Thyroid gland (tissue), 4 donors: Measurements from ENCODE around the gene SYNPO. TPM values are rescaled to one million over a fixed set of nuclear protein-coding genes. Genes with fewer than 3 reads are reported as not detected.

Experiments used
- DNase-seq, 2 donors: peaks; one replicate each; pipeline ENCODE4 v3.0.0-alpha.2; 2019
- H3K27ac ChIP-seq, 3 donors: fragments of 200-600 bp; sonication (generic); 1 replicate in 2 of 3; 2 replicates in 1 of 3; pipeline ENCODE4 v1.5.1; 2016 to 2019; ENCODE audit warnings: mild to moderate bottlenecking in 1 of 3, moderate library complexity in 1 of 3
- H3K27me3 ChIP-seq: fragments of 200-600 bp; sonication (generic); one replicate; pipeline ENCODE4 v1.5.1; 2019
- H3K36me3 ChIP-seq, 2 donors: fragments of 200-600 bp; sonication (generic); one replicate each; pipeline ENCODE4 v1.5.1; 2016 to 2019
- H3K4me1 ChIP-seq, 2 donors: fragments of 200-600 bp; sonication (generic); one replicate each; pipeline ENCODE4 v1.5.1; 2017 to 2019
- H3K4me3 ChIP-seq, 3 donors: fragments of 200-600 bp; sonication (generic); replicated peaks in 1 of 3; 1 replicate in 2 of 3; 2 replicates in 1 of 3; pipeline ENCODE4 v1.5.1; 2016; ENCODE audit warnings: mild to moderate bottlenecking in 1 of 3
- H3K9me3 ChIP-seq: fragments of 200-600 bp; sonication (generic); one replicate; pipeline ENCODE4 v1.5.1; 2017
- POLR2A ChIP-seq, 2 donors: fragments of 450-650 bp; IDR thresholded peaks; one replicate each; pipeline ENCODE4 v1.6.1; 2017; ENCODE audit warnings: antibody characterized with exemption in 2 of 2, mild to moderate bottlenecking in 2 of 2, moderate library complexity in 1 of 2
- WGBS, 2 donors: methylation state at CpG; one replicate each; pipeline ENCODE4 v1.1.5; 2017; 5-methylcytosine and 5-hydroxymethylcytosine counted together
- intact Hi-C: fragments of 100-400 bp; cut with DNase I; formaldehyde crosslinking; loops from one replicate; pipeline ENCODE4 v1.15.1; 2023
- total RNA-seq, 4 donors: library from RNA; depleted of rRNA; stranded (reverse); fragments of >200 nt; gene quantifications; one replicate each; pipeline ENCODE4 v1.2.3, GENCODE V29; 2016
- TF ChIP-seq, protein P1 (sequence below), 6 experiments: fragments of 200-600 bp in 3 of 6; fragments of 450-650 bp in 3 of 6; sonication (generic) in 3 of 6; IDR thresholded peaks; one replicate each; pipeline ENCODE4 v1.5.1; 2016 to 2019; ENCODE audit warnings: antibody characterized with exemption in 6 of 6, mild to moderate bottlenecking in 2 of 6, inconsistent platforms in 1 of 6, moderate library complexity in 1 of 6

SYNPO gene
- total RNA-seq, 4 donors from 2014 or later: 8.8 to 19.3 (median 14.1) TPM

DNA sequence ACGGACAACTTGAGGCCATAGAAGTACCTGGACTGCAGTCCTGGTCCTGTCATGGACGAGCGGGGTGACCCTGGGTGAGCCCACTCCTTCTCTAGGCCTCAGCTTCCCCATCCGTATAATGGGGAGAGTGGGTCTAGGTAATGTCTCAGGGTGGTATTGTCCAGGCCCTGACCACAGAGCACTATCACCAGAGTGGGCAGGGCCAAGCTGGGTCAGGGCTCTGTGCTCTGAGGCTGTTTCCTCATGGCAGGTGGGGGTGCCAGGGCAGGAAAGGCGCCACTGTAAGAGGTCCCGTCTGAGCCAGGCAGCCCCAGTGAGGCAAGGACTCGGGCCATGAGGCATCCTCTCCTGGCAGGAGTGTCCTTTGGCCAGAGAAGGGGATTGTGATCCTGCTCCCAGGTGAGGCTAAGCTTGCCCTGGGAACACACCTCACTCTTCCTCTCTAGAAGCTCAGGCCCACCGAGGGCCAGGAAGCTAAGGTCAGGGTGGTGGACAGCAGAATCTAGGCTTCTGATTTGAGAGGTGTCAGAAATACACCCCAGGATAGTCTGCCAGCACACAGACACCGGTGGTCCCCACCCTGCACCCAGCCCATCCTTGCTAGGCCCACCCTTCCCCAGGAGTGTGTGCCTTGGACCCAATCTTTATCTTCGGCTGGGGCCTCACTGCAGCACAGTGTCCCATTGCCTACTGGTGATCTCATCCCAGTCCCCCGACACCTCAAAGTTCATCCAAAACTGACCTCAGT is 19.1 kb downstream of the SYNPO start:
- Histone ChIP-seq H3K4me3 (no peak overlapping the region), H3K4me1 (peaks cover 3 to 13% of the 10 kb centered on the region in 2 donors), H3K9me3 (no peaks in the 10 kb centered on the region), H3K27me3 (no peaks in the 10 kb centered on the region), H3K27ac (no peak overlapping the region), H3K36me3 (no peaks in the 10 kb centered on the region)
- intact Hi-C loops: loop anchor here (5.0 kb wide), 2 partner anchors 97 to 202 kb away; no protein-coding TSS in a partner anchor
- no peak for DNase-seq
- WGBS, 2 donors: 86 to 88% methylated on average over 8 to 9 of the region's 11 CpGs
- TF ChIP-seq POLR2A (IDR thresholded peaks at IDR 0.05): no peak
- TF ChIP-seq, protein P1, sequence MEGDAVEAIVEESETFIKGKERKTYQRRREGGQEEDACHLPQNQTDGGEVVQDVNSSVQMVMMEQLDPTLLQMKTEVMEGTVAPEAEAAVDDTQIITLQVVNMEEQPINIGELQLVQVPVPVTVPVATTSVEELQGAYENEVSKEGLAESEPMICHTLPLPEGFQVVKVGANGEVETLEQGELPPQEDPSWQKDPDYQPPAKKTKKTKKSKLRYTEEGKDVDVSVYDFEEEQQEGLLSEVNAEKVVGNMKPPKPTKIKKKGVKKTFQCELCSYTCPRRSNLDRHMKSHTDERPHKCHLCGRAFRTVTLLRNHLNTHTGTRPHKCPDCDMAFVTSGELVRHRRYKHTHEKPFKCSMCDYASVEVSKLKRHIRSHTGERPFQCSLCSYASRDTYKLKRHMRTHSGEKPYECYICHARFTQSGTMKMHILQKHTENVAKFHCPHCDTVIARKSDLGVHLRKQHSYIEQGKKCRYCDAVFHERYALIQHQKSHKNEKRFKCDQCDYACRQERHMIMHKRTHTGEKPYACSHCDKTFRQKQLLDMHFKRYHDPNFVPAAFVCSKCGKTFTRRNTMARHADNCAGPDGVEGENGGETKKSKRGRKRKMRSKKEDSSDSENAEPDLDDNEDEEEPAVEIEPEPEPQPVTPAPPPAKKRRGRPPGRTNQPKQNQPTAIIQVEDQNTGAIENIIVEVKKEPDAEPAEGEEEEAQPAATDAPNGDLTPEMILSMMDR (IDR thresholded peaks at IDR 0.05): no peak

GRCh38 chr5:150660108-150660831 is 19.8 kb downstream of the SYNPO start:
- Histone ChIP-seq H3K27me3 (no peaks in the 10 kb centered on the region), H3K4me1 (peaks cover 3 to 13% of the 10 kb centered on the region in 2 donors), H3K9me3 (no peaks in the 10 kb centered on the region), H3K36me3 (no peaks in the 10 kb centered on the region), H3K4me3 (no peak overlapping the region), H3K27ac (no peak overlapping the region)
- 67% methylated on average over 4 of the region's 4 CpGs for WGBS, 2 donors
- DNase-seq: no peak
- intact Hi-C loops: no loop called here
- TF ChIP-seq POLR2A (IDR thresholded peaks at IDR 0.05): no peak
- TF ChIP-seq, protein P1 (IDR thresholded peaks at IDR 0.05): no peak

GRCh38 chr5:150661086-150661485 is 20.6 kb downstream of the SYNPO start, which contains the start of gene MYOZ3:
Gene MYOZ3 (plus strand): TSS chr5:150661251. CDS start chr5:150662942, 1,691 bp downstream.
- H3K9me3 ChIP-seq: no peaks in the 10 kb centered on the region
- intact Hi-C loops: no loop called here
- H3K4me1 ChIP-seq: peaks cover 3 to 10% of the 10 kb centered on the region in 2 donors
- no peak within 1 kb of the TSS for H3K27ac ChIP-seq
- H3K27me3 ChIP-seq: no peaks in the 10 kb centered on the region
- DNase-seq: no peak
- no peak within 1 kb of the TSS for H3K4me3 ChIP-seq
- no peak for TF ChIP-seq POLR2A (IDR thresholded peaks at IDR 0.05)
- TF ChIP-seq, protein P1 (IDR thresholded peaks at IDR 0.05): no peak
- WGBS, 2 donors: 45 to 73% methylated on average over 2 to 7 of the region's 7 CpGs
- no peaks in the 10 kb centered on the region for H3K36me3 ChIP-seq

DNA sequence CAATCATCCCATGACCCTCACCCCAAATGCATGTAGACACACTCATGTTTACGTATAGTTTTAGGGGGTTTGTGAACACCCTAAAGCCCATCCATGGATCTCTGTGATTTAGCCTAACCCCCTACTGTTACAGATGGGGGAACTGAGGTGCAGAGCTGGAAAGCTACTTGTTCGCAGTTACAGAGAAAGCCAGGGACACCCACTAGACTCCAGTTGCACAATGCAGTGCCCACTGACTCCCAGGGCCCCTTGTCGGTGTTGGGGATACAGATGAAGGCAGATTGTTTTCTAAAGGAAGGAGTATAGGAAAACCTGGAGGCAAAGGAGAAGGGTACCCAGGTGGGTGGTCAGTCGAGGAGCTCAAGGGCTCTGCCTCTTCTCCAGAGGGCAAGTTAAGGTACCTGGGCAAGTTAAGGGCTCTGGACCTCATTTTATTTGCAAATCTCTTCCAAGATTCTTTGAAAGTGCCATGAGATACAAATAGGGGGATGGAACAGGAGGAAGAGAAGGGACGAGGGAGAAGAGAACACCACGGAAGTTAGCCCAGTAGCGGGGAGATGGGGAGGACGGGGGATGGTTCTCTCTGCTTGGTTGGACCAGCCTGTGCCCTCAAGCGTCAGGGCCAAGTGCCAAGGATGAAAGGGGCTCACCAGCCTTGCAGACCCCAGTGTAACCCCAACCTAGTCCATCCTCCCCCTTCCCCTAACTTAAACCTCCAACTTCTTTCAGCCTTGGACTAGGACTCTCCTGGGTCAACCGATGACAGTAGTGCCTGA is 21.5 kb downstream of the SYNPO start:
- no peak overlapping the region for H3K27ac ChIP-seq
- no peak for TF ChIP-seq POLR2A (IDR thresholded peaks at IDR 0.05)
- TF ChIP-seq, protein P1 (IDR thresholded peaks at IDR 0.05): no peak
- no peaks in the 10 kb centered on the region for H3K27me3 ChIP-seq
- H3K4me3 ChIP-seq: no peak overlapping the region
- DNase-seq: no peak
- WGBS, 2 donors: 81 to 86% methylated on average over 10 of the region's 10 CpGs
- intact Hi-C loops: no loop called here
- H3K4me1 ChIP-seq: peaks cover 0 to 3% of the 10 kb centered on the region in 2 donors
- no peaks in the 10 kb centered on the region for H3K36me3 ChIP-seq
- no peaks in the 10 kb centered on the region for H3K9me3 ChIP-seq
